HEK293 (cell line): Measurements from ENCODE around the gene COPZ1.

ENCODE experiments used
- CTCF ChIA-PET: fragments of 350-600 bp; formaldehyde crosslinking; extraction: SDS; loops from one replicate; lab custom pipeline; 2021; ENCODE audit warnings: antibody characterized with exemption; lab: Yijun Ruan, JAX
- POLR2A ChIA-PET: fragments of 300-600 bp; formaldehyde crosslinking; extraction: SDS; loops from one replicate; lab custom pipeline; 2020; ENCODE audit warnings: antibody characterized with exemption, inconsistent platforms; lab: Yijun Ruan, JAX
- H3K27ac ChIP-seq: fragments of 200-500 bp; sonication (Bioruptor generic); 2 replicates; pipeline ENCODE4 v1.5.1; 2014; ENCODE audit warnings: low read depth, low read length, control low read depth, inconsistent platforms; ENCODE audit errors: extremely low read depth
- H3K36me3 ChIP-seq, 2 experiments: fragments of 200-500 bp in 1 of 2; sonication (Bioruptor generic) in 1 of 2; 1 replicate in 1 of 2; 2 replicates in 1 of 2; pipeline ENCODE4 v1.5.1; 2014 to 2017; ENCODE audit warnings: inconsistent platforms in 2 of 2, low read length in 2 of 2; ENCODE audit not compliant: control insufficient read depth in 2 of 2, insufficient read depth in 1 of 2
- H3K4me1 ChIP-seq: fragments of 200-500 bp; sonication (Bioruptor generic); 2 replicates; pipeline ENCODE4 v1.5.1; 2014; ENCODE audit warnings: mild to moderate bottlenecking, low read length, inconsistent platforms; ENCODE audit not compliant: control insufficient read depth, insufficient read depth
- H3K4me3 ChIP-seq: 2 replicates; pipeline ENCODE4 v1.5.1; 2011; ENCODE audit warnings: low read depth, mild to moderate bottlenecking, control low read depth, low read length, moderate library complexity
- H3K9me3 ChIP-seq: fragments of 200-500 bp; sonication (Bioruptor generic); 2 replicates; pipeline ENCODE4 v1.5.1; 2014; ENCODE audit warnings: low read depth, low read length, inconsistent platforms; ENCODE audit not compliant: control insufficient read depth, insufficient read depth
- GLI2 ChIP-seq: fragments of 450-650 bp; formaldehyde crosslinking; IDR thresholded peaks from 2 replicates; pipeline ENCODE4; 2017; ENCODE audit warnings: missing biosample characterization, missing genetic modification characterization, low read depth, borderline replicate concordance
- KLF16 ChIP-seq: fragments of 450-650 bp; formaldehyde crosslinking; IDR thresholded peaks from 2 replicates; pipeline ENCODE4 v1.5.1; 2017; ENCODE audit warnings: missing biosample characterization, missing genetic modification characterization
- MEIS1 ChIP-seq: sonication (generic); formaldehyde crosslinking; IDR thresholded peaks from 2 replicates; pipeline ENCODE4 v1.8.1; 2022; ENCODE audit warnings: missing genetic modification reagents, mild to moderate bottlenecking, borderline replicate concordance
- TCF7L2 ChIP-seq: IDR thresholded peaks from 2 replicates; pipeline ENCODE4 v1.6.1; 2011; ENCODE audit warnings: low read depth, mild to moderate bottlenecking, inconsistent platforms, low read length, moderate library complexity, borderline replicate concordance
- ZBTB20 ChIP-seq: fragments of 450-650 bp; formaldehyde crosslinking; IDR thresholded peaks from 2 replicates; pipeline ENCODE4 v1.5.1; 2016; ENCODE audit warnings: missing biosample characterization, missing genetic modification characterization
- ZFP37 ChIP-seq: fragments of 450-650 bp; formaldehyde crosslinking; IDR thresholded peaks from 2 replicates; pipeline ENCODE4 v1.5.1; 2016; ENCODE audit warnings: missing biosample characterization, missing genetic modification characterization
- ZNF19 ChIP-seq: fragments of 450-650 bp; formaldehyde crosslinking; IDR thresholded peaks from 2 replicates; pipeline ENCODE4; 2016; ENCODE audit warnings: missing biosample characterization, missing genetic modification characterization, low read depth
- ZNF777 ChIP-seq: fragments of 450-650 bp; formaldehyde crosslinking; IDR thresholded peaks from 2 replicates; pipeline ENCODE4 v1.5.1; 2017; ENCODE audit warnings: missing biosample characterization, missing genetic modification characterization, borderline replicate concordance
- ZNF792 ChIP-seq: fragments of 450-650 bp; formaldehyde crosslinking; IDR thresholded peaks from 2 replicates; pipeline ENCODE4 v1.5.1; 2016; ENCODE audit warnings: missing biosample characterization, missing genetic modification characterization
- TF ChIP-seq, protein P1 (sequence below): fragments of 450-650 bp; formaldehyde crosslinking; IDR thresholded peaks from 2 replicates; pipeline ENCODE4 v1.5.1; 2017; ENCODE audit warnings: missing biosample characterization, mild to moderate bottlenecking, missing genetic modification characterization, moderate library complexity
- TF ChIP-seq, protein P2 (sequence below): fragments of 450-650 bp; formaldehyde crosslinking; IDR thresholded peaks from 2 replicates; pipeline ENCODE4 v1.5.0; 2017; ENCODE audit warnings: missing biosample characterization, missing genetic modification characterization, borderline replicate concordance
- TF ChIP-seq, protein P3 (sequence below): sonication (generic); formaldehyde crosslinking; IDR thresholded peaks from 2 replicates; pipeline ENCODE4 v1.8.1; 2022; ENCODE audit warnings: mild to moderate bottlenecking, moderate library complexity, missing genetic modification reagents
- TF ChIP-seq, protein P4 (sequence below): fragments of 450-650 bp; formaldehyde crosslinking; IDR thresholded peaks from 2 replicates; pipeline ENCODE4 v1.5.1; 2016; ENCODE audit warnings: missing biosample characterization, missing genetic modification characterization
- TF ChIP-seq, protein P5 (sequence below): fragments of 450-650 bp; formaldehyde crosslinking; IDR thresholded peaks from 2 replicates; pipeline ENCODE4 v1.5.1; 2016; ENCODE audit warnings: missing biosample characterization, missing genetic modification characterization

Gene COPZ1

DNA sequence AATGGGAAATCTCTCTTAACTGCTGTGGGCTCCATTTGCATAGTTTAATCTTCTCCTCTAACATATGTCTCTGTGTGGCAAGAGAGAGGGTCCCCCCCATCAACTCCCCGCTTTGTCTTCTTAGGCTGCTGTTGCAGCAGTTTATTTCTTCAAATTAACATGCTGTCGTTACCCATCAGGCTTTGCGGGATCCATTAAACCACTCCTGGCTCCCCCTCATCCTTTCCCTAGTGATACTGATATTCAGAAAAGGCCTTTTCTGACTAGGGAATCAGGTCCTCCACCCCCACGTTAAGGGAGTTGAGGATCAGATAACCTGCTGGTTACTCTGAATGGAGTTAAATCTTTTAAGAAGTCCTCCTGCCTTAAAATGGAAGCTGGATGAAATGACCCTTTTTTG, 24.1 kb downstream of the COPZ1 start:
- H3K9me3 ChIP-seq, result no peaks in the 10 kb centered on the region
- ChIA-PET CTCF (interaction anchor here (1.1 kb wide), 1 partner anchor 51 kb away, joined by 3 read pairs; no protein-coding TSS in a partner anchor), POLR2A (interaction anchor here (1.0 kb wide), 1 partner anchor 69 kb away, joined by 3 read pairs; the partner anchor contains the start of gene HNRNPA1)
- H3K4me3 ChIP-seq, result no peak overlapping the region
- H3K27ac ChIP-seq, result no peak overlapping the region
- H3K4me1 ChIP-seq, result peaks cover 18% of the 10 kb centered on the region
- TF ChIP-seq, protein P1, sequence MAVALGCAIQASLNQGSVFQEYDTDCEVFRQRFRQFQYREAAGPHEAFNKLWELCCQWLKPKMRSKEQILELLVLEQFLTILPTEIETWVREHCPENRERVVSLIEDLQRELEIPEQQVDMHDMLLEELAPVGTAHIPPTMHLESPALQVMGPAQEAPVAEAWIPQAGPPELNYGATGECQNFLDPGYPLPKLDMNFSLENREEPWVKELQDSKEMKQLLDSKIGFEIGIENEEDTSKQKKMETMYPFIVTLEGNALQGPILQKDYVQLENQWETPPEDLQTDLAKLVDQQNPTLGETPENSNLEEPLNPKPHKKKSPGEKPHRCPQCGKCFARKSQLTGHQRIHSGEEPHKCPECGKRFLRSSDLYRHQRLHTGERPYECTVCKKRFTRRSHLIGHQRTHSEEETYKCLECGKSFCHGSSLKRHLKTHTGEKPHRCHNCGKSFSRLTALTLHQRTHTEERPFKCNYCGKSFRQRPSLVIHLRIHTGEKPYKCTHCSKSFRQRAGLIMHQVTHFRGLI (tag by site-specific recombination), result no peak
- no peak for TF ChIP-seq GLI2 (tag by site-specific recombination)
- TF ChIP-seq, protein P2, sequence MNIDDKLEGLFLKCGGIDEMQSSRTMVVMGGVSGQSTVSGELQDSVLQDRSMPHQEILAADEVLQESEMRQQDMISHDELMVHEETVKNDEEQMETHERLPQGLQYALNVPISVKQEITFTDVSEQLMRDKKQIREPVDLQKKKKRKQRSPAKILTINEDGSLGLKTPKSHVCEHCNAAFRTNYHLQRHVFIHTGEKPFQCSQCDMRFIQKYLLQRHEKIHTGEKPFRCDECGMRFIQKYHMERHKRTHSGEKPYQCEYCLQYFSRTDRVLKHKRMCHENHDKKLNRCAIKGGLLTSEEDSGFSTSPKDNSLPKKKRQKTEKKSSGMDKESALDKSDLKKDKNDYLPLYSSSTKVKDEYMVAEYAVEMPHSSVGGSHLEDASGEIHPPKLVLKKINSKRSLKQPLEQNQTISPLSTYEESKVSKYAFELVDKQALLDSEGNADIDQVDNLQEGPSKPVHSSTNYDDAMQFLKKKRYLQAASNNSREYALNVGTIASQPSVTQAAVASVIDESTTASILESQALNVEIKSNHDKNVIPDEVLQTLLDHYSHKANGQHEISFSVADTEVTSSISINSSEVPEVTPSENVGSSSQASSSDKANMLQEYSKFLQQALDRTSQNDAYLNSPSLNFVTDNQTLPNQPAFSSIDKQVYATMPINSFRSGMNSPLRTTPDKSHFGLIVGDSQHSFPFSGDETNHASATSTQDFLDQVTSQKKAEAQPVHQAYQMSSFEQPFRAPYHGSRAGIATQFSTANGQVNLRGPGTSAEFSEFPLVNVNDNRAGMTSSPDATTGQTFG (tag by site-specific recombination), result no peak
- TF ChIP-seq KLF16 (tag by site-specific recombination), result no peak
- no peak for TF ChIP-seq MEIS1 (CRISPR knock-in tag)
- TF ChIP-seq TCF7L2, result no peak
- TF ChIP-seq ZNF792 (tag by site-specific recombination), result no peak
- TF ChIP-seq ZNF777 (tag by site-specific recombination), result no peak
- TF ChIP-seq, protein P3, sequence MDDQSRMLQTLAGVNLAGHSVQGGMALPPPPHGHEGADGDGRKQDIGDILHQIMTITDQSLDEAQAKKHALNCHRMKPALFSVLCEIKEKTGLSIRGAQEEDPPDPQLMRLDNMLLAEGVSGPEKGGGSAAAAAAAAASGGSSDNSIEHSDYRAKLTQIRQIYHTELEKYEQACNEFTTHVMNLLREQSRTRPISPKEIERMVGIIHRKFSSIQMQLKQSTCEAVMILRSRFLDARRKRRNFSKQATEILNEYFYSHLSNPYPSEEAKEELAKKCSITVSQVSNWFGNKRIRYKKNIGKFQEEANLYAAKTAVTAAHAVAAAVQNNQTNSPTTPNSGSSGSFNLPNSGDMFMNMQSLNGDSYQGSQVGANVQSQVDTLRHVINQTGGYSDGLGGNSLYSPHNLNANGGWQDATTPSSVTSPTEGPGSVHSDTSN, result no peak
- no peak for TF ChIP-seq ZNF19 (tag by site-specific recombination)
- TF ChIP-seq, protein P4, sequence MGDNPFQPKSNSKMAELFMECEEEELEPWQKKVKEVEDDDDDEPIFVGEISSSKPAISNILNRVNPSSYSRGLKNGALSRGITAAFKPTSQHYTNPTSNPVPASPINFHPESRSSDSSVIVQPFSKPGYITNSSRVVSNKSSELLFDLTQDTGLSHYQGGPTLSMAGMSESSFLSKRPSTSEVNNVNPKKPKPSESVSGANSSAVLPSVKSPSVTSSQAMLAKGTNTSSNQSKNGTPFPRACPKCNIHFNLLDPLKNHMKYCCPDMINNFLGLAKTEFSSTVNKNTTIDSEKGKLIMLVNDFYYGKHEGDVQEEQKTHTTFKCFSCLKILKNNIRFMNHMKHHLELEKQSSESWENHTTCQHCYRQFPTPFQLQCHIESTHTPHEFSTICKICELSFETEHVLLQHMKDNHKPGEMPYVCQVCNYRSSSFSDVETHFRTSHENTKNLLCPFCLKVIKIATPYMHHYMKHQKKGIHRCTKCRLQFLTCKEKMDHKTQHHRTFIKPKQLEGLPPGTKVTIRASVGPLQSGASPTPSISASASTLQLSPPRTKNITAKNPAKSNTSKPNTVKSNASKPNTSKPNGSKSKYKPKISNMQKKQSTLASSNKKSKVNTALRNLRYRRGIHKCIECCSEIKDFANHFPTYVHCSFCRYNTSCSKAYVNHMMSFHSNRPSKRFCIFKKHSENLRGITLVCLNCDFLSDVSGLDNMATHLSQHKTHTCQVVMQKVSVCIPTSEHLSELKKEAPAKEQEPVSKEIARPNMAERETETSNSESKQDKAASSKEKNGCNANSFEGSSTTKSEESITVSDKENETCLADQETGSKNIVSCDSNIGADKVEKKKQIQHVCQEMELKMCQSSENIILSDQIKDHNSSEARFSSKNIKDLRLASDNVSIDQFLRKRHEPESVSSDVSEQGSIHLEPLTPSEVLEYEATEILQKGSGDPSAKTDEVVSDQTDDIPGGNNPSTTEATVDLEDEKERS (tag by site-specific recombination), result no peak
- TF ChIP-seq, protein P5, sequence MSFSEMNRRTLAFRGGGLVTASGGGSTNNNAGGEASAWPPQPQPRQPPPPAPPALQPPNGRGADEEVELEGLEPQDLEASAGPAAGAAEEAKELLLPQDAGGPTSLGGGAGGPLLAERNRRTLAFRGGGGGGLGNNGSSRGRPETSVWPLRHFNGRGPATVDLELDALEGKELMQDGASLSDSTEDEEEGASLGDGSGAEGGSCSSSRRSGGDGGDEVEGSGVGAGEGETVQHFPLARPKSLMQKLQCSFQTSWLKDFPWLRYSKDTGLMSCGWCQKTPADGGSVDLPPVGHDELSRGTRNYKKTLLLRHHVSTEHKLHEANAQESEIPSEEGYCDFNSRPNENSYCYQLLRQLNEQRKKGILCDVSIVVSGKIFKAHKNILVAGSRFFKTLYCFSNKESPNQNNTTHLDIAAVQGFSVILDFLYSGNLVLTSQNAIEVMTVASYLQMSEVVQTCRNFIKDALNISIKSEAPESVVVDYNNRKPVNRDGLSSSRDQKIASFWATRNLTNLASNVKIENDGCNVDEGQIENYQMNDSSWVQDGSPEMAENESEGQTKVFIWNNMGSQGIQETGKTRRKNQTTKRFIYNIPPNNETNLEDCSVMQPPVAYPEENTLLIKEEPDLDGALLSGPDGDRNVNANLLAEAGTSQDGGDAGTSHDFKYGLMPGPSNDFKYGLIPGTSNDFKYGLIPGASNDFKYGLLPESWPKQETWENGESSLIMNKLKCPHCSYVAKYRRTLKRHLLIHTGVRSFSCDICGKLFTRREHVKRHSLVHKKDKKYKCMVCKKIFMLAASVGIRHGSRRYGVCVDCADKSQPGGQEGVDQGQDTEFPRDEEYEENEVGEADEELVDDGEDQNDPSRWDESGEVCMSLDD (tag by site-specific recombination), result no peak
- TF ChIP-seq ZFP37, result no peak
- no peak for TF ChIP-seq ZBTB20
- H3K36me3 ChIP-seq, result peaks cover 32 to 66% of the 10 kb centered on the region in 2 experiments
